WI38 (cell line): ENCODE results near the gene ZNF385C.

Experiments used
- H3K4me3 ChIP-seq: 2 replicates; pipeline ENCODE4 v1.5.1; 2011; ENCODE audit warnings: low read depth, mild to moderate bottlenecking, control low read depth, low read length
- TF ChIP-seq, protein P1 (sequence below): IDR thresholded peaks from 2 replicates; pipeline ENCODE4 v1.5.1; 2012; ENCODE audit warnings: low read depth, mild to moderate bottlenecking, control low read depth, low read length

ZNF385C gene

DNA sequence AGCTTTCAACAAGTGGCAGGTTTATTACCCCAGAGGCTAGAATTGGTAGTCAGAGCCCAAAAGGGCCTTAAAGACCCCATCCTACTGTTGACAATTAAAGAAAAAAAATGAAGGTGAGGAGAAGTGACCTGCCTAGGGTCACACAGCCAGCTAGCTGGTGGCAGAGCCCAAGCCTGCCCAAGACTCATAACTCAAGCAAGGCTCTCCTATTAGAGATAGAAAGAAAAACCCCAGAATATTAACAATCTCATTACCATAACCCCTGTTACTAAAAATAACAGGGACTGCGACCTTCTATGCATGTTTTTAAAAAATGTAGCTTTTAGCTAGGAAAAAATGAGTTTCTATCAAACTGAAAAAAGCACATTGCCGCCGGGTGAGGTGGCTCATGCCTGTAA, 38.4 kb upstream of the ZNF385C start:
- H3K4me3 ChIP-seq, result no peak overlapping the region
- TF ChIP-seq, protein P1, sequence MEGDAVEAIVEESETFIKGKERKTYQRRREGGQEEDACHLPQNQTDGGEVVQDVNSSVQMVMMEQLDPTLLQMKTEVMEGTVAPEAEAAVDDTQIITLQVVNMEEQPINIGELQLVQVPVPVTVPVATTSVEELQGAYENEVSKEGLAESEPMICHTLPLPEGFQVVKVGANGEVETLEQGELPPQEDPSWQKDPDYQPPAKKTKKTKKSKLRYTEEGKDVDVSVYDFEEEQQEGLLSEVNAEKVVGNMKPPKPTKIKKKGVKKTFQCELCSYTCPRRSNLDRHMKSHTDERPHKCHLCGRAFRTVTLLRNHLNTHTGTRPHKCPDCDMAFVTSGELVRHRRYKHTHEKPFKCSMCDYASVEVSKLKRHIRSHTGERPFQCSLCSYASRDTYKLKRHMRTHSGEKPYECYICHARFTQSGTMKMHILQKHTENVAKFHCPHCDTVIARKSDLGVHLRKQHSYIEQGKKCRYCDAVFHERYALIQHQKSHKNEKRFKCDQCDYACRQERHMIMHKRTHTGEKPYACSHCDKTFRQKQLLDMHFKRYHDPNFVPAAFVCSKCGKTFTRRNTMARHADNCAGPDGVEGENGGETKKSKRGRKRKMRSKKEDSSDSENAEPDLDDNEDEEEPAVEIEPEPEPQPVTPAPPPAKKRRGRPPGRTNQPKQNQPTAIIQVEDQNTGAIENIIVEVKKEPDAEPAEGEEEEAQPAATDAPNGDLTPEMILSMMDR, result no peak

DNA sequence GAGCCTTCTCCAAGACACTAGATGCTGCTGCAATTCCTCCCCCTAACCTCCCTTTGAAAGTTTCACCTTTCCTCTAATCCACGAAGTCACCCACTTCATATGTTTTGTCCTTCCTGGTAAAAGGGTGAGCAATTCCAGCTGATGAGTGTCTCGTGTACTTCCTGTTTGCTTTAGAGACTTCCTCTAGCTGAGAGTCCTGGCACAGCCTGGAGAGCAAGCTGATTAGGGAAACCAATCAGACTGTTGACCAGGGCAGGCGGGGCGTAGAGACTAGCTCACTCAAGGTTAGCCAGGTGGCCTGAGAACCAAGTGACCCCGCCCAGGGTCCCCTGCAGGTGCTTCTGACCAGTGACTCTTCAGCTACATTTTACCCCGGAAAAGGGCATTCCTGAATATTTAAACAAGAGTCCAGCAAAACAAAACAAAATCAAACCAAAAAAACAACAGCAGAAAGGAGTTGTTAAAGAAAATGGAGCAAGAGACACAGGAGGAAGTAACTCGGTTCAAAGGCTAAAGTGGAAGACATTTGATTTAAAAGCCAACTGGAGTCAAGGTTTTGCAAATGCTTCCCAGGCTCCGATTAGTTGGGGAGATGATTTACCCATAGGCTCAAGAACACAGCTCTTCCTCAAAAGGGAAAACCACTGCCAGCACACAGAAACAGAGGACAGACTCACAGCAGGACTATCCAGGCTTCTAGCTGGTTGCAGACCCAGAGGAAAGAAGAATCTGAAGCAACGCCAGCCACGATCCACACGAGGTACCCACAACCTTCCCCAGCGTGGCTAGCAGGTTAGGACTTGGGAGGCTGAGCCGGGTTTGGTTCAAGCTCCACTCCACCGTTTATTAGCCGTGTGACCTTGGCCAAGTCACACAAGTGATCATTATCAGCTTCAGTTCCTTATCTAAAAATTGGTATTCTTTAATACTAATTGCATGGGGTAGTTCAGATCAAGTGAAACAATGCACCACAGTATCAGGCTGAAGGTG, 37.7 kb upstream of the ZNF385C start:
- TF ChIP-seq, protein P1, result no peak
- no peak overlapping the region for H3K4me3 ChIP-seq

DNA sequence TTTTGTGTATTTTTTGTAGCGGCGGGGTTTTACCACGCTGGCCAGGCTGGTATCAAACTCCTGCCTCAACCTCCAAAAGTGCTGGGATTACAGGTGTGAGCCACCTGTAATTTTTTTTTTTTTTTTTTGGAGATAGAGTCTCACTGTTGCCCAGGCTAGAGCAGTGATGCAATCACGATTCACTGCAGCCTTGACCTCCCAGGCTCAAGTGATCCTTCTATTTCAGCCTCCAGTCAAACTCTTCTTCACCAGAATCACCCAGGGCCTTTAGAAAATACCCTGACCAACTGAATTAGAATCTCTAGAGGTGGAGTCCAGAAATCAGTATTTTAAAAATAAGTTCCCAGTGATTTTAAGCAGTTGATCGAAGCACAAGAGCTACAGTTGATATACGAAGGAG, 36.9 kb upstream of the ZNF385C start:
- TF ChIP-seq, protein P1, result no peak
- H3K4me3 ChIP-seq, result no peak overlapping the region

DNA sequence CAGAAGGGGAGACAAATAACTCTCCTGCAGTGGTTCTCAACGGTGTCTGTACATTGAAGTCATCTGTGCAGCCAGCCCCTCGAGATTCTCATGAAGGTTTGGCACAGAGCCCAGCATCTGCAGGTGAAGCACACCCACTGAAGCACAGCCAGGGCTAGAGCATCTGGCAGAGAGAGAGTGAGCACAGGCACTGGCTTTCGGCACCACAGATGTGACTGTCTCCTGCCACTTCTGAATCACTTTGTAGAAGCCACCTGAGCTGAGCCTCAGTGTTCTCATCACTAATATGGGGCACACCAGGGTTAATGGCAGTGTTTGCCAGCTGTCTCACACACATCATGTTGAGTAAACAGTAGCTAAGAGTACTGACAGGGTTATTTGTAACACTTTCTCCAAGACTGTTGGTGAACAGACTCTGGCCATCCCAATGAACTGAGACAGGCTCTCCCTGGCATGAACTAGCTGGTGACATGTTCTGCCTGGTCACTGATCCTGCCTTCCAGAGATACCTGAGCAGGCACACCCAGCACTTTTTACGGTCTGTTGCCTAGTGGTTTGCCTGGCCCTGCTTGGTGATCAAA, 35.3 kb upstream of the ZNF385C start:
- no peak overlapping the region for H3K4me3 ChIP-seq
- TF ChIP-seq, protein P1, result no peak

DNA sequence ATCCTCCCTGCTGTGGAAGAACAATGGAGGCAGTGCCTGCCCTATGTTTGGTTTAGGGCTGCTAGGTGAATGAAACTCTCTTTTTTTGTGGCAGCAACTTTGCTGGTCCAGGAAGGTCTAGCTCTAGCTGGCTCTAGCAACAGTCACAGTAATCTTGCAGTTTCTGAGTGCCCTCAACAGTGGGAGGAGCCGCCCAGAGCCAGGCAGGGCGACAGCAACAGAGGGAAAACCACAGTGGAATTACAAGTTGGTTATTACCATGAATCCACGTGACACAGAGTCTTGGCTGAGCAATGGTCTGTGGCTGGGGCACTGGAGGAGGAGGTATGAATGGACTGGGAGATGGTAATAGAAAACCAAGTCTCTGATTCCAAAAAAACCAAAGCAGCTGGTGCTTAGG, 34.7 kb upstream of the ZNF385C start:
- TF ChIP-seq, protein P1, result no peak
- no peak overlapping the region for H3K4me3 ChIP-seq

DNA sequence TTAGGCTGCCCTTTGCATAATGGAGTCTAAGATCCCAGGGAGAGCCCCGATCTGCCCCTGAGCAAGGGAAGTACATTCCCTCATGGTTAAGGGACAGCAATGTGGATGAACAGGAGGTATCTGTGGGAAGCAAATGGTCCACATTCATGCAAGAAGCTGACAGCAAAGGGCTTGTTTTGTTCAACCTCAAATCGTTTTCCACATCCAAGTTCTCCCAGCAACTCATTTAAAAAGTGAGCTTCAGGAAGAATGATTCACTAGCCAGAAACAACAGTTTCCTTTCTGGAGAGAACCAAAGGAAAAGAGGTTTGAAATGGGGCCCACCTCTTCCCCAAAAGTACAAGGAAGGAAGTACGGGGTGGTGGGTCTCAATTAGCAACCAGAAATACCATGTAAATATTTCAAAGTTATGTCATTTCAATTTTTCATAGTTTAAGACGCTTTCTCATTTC, 33.7 kb upstream of the ZNF385C start:
- no peak overlapping the region for H3K4me3 ChIP-seq
- TF ChIP-seq, protein P1, result no peak

DNA sequence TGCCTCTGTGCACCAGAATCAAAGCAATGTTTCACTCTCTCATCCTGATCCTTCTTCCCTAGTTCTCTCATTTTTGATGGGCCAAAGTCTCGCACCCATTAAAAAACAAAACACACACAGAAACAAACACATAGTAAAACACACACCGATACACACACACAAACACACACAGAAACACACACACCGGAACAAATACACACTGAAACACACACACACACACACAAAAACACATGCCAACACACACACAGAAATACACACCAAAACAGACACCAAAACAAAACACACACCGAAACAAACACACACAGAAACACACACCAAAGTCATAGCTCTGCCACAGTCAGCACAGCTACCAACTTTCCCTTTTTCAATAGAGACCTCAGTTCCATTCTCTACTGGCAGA, 33.0 kb upstream of the ZNF385C start:
- H3K4me3 ChIP-seq, result no peak overlapping the region
- TF ChIP-seq, protein P1, result no peak
